HepG2 (cell line): Measurements from ENCODE around the gene TIAM1. TPM values are rescaled to one million over a fixed set of nuclear protein-coding genes. Genes with fewer than 3 reads are reported as not detected.

Source experiments
- ATAC-seq: fragments of 200-7000 bp; cut with Tn5 transposase; 3 replicates; pipeline ENCODE4 v1.9.1; 2020; ENCODE audit warnings: mild to moderate bottlenecking, moderate library complexity
- BruUV-seq: library from RNA; stranded (reverse); fragments of 400-500 nt; replicated peaks from 2 replicates; lab custom pipeline; 2021; lab: Mats Ljungman, UMichigan
- CTCF ChIA-PET: fragments of 300-600 bp; formaldehyde crosslinking; extraction: SDS; loops from one replicate; lab custom pipeline; 2021; ENCODE audit warnings: low total read pairs, inconsistent platforms, low intra/inter-chr PET ratio; lab: Yijun Ruan, JAX
- POLR2A ChIA-PET: fragments of 350-600 bp; sonication (Branson Sonifier 250); formaldehyde crosslinking; loops from one replicate; lab custom pipeline; 2020; ENCODE audit warnings: antibody characterized with exemption, inconsistent platforms; lab: Yijun Ruan, JAX
- DNase-seq: peaks from one replicate; pipeline ENCODE4 v3.0.0-alpha.2; 2015; ENCODE audit warnings: low spot score
- FAIRE-seq: peaks from 3 replicates; lab custom pipeline; 2011; peaks lifted over from hg19 to GRCh38; lab: Jason Lieb, UNC
- H2AFZ ChIP-seq: one replicate; pipeline ENCODE4 v1.6.1; 2011; ENCODE audit warnings: low read length, inconsistent platforms
- H3K27ac ChIP-seq: fragments of 300-600 bp; 3 replicates; pipeline ENCODE4 v1.8.0; 2011; ENCODE audit warnings: mixed run types, mild to moderate bottlenecking, mixed read lengths, low read length, inconsistent platforms; ENCODE audit not compliant: insufficient read depth; ENCODE audit errors: extremely low read length
- H3K27me3 ChIP-seq, 2 experiments: fragments of 200-600 bp in 1 of 2; 2 replicates in 1 of 2; 3 replicates in 1 of 2; pipeline versions ENCODE4 v1.6.0 to v1.8.0; 2011; ENCODE audit warnings: low read length in 2 of 2, mild to moderate bottlenecking in 2 of 2, moderate library complexity in 2 of 2, inconsistent platforms in 1 of 2; ENCODE audit not compliant: insufficient read depth in 2 of 2, control insufficient read depth in 1 of 2
- H3K36me3 ChIP-seq, 2 experiments: fragments of 200-600 bp in 1 of 2; replicated peaks in 1 of 2; 2 replicates in 1 of 2; 3 replicates in 1 of 2; pipeline versions ENCODE4 v1.5.1 to v1.8.0; 2011; ENCODE audit warnings: low read length in 2 of 2, inconsistent platforms in 1 of 2; ENCODE audit not compliant: insufficient read depth in 2 of 2, control insufficient read depth in 1 of 2
- H3K4me1 ChIP-seq: 2 replicates; pipeline ENCODE4 v1.5.1; 2012; ENCODE audit warnings: low read length, inconsistent platforms; ENCODE audit not compliant: insufficient read depth
- H3K4me2 ChIP-seq: 2 replicates; pipeline ENCODE4 v1.6.0; 2011; ENCODE audit warnings: low read depth, low read length, inconsistent platforms
- H3K4me3 ChIP-seq, 3 experiments: fragments of 200-600 bp in 1 of 3; sonication (generic), shearing (Covaris generic) in 1 of 3; replicated peaks in 1 of 3; 2 replicates each; pipeline ENCODE4 v1.5.1; 2011 to 2016; ENCODE audit warnings: low read length in 3 of 3, inconsistent platforms in 2 of 3, low read depth in 2 of 3, mild to moderate bottlenecking in 2 of 3, control low read depth in 1 of 3, mixed read lengths in 1 of 3; ENCODE audit not compliant: insufficient read depth in 1 of 3
- H3K79me2 ChIP-seq: one replicate; pipeline ENCODE4 v1.6.1; 2011; ENCODE audit warnings: low read length, inconsistent platforms; ENCODE audit not compliant: insufficient read depth
- H3K9ac ChIP-seq: 2 replicates; pipeline ENCODE4 v1.6.0; 2011; ENCODE audit warnings: mild to moderate bottlenecking, low read depth, low read length, inconsistent platforms; ENCODE audit not compliant: insufficient read depth
- H3K9me3 ChIP-seq: 2 replicates; pipeline ENCODE4 v1.5.1; 2012; ENCODE audit warnings: mild to moderate bottlenecking, low read length
- H4K20me1 ChIP-seq: 2 replicates; pipeline ENCODE4 v1.6.0; 2011; ENCODE audit warnings: inconsistent platforms, mild to moderate bottlenecking, low read length, moderate library complexity; ENCODE audit not compliant: insufficient read depth
- DDIT3 ChIP-seq: sonication (generic); formaldehyde crosslinking; IDR thresholded peaks from 2 replicates; pipeline ENCODE4 v1.4.0; 2020; ENCODE audit warnings: mild to moderate bottlenecking, missing genetic modification reagents
- ISX ChIP-seq: sonication (generic); formaldehyde crosslinking; conservative IDR thresholded peaks from 2 replicates; pipeline ENCODE4 v1.5.0; 2020; ENCODE audit warnings: missing genetic modification reagents
- MAZ ChIP-seq, 2 experiments: sonication (generic) in 1 of 2; formaldehyde crosslinking in 1 of 2; IDR thresholded peaks; 2 replicates each; pipeline versions ENCODE4 v1.5.0 to v1.6.1; 2012 to 2020; ENCODE audit warnings: low read depth in 2 of 2, mild to moderate bottlenecking in 2 of 2, borderline replicate concordance in 1 of 2, improper control_type of control experiment in 1 of 2, low read length in 1 of 2, missing genetic modification reagents in 1 of 2, moderate library complexity in 1 of 2
- MNT ChIP-seq: fragments of 450-650 bp; IDR thresholded peaks from 2 replicates; pipeline ENCODE4 v1.6.1; 2016
- NR1H2 ChIP-seq: sonication (generic); formaldehyde crosslinking; IDR thresholded peaks from 2 replicates; pipeline ENCODE4 v1.8.1; 2022; ENCODE audit warnings: low read depth, missing genetic modification reagents, borderline replicate concordance
- RFXAP ChIP-seq: sonication (generic); formaldehyde crosslinking; IDR thresholded peaks from 2 replicates; pipeline ENCODE4 v1.4.0; 2020; ENCODE audit warnings: missing genetic modification reagents, borderline replicate concordance
- SOX6 ChIP-seq, 2 experiments: fragments of 450-650 bp in 1 of 2; sonication (generic) in 1 of 2; formaldehyde crosslinking in 1 of 2; IDR thresholded peaks; 2 replicates each; pipeline versions ENCODE4 v1.4.0 to v1.6.1; 2017 to 2020; ENCODE audit warnings: antibody characterized with exemption in 1 of 2, mild to moderate bottlenecking in 1 of 2, missing genetic modification reagents in 1 of 2
- SP4 ChIP-seq: sonication (generic); formaldehyde crosslinking; IDR thresholded peaks from 2 replicates; pipeline ENCODE4 v1.8.1; 2023; ENCODE audit warnings: mild to moderate bottlenecking, missing genetic modification reagents
- TAF1 ChIP-seq: sonication (generic); formaldehyde crosslinking; IDR thresholded peaks from 2 replicates; pipeline ENCODE4 v1.4.0; 2020; ENCODE audit warnings: missing genetic modification reagents
- U2AF1 ChIP-seq: fragments of 200-400 bp; formaldehyde crosslinking; optimal IDR thresholded peaks from 2 replicates; pipeline ENCODE3; 2017; ENCODE audit warnings: mild to moderate bottlenecking, low read depth, low read length
- ZFP1 ChIP-seq: IDR thresholded peaks from 2 replicates; pipeline ENCODE4 v1.6.1; 2016
- ZFYVE20 ChIP-seq: sonication (generic); formaldehyde crosslinking; IDR thresholded peaks from 2 replicates; pipeline ENCODE4 v1.8.0; 2023; ENCODE audit warnings: low read depth, mild to moderate bottlenecking, moderate library complexity, missing genetic modification reagents, borderline replicate concordance
- ZNF530 ChIP-seq: sonication (generic); formaldehyde crosslinking; IDR thresholded peaks from 2 replicates; pipeline ENCODE4 v1.5.0; 2020; ENCODE audit warnings: low read depth, mild to moderate bottlenecking, missing genetic modification reagents
- WGBS: methylation state at CpG from one replicate; pipeline ENCODE4 v1.1.6; 2017; ENCODE audit warnings: low lambda C conversion rate; 5-methylcytosine and 5-hydroxymethylcytosine counted together
- in situ Hi-C: cut with HindIII; loops from 2 replicates; pipeline ENCODE4 v1.10.0; 2017; ENCODE audit warnings: low pct_unique_long_range_greater_than_20kb; ENCODE audit not compliant: extremely low pct_ligation_motif_present
- intact Hi-C: fragments of 100-400 bp; cut with micrococcal nuclease; formaldehyde crosslinking; loops from one replicate; pipeline ENCODE4 v1.10.0; 2022; ENCODE audit not compliant: unreplicated experiment
- polyA plus RNA-seq, 8 experiments: library from polyadenylated mRNA; depleted of rRNA in 3 of 8; stranded (reverse) in 7 of 8; unstranded in 1 of 8; fragments of >200 nt; fragmentation: Illumina TruSeq in 4 of 8; extraction: Trizol in 4 of 8; gene quantifications; 2 replicates each; pipeline versions ENCODE4 v1.2.1 to v1.2.3, GENCODE V29; 2011 to 2016; ENCODE audit warnings: low read depth in 4 of 8, missing spikeins in 1 of 8, mixed read lengths in 1 of 8; ENCODE audit not compliant: insufficient read depth in 1 of 8
- total RNA-seq, 5 experiments: library from RNA; depleted of rRNA; stranded (reverse); fragments of >200 nt; fragmentation: Illumina TruSeq; extraction: Trizol; gene quantifications; 2 replicates each; pipeline ENCODE4 v1.2.3, GENCODE V29; 2016; ENCODE audit warnings: low read depth in 1 of 5

TIAM1 gene
- total and polyA plus RNA-seq, 2 of the 13 experiments (the other 11 are each of a cell fraction or from before 2014, with no cell fraction given), result 0.13 to 0.24 TPM

DNA sequence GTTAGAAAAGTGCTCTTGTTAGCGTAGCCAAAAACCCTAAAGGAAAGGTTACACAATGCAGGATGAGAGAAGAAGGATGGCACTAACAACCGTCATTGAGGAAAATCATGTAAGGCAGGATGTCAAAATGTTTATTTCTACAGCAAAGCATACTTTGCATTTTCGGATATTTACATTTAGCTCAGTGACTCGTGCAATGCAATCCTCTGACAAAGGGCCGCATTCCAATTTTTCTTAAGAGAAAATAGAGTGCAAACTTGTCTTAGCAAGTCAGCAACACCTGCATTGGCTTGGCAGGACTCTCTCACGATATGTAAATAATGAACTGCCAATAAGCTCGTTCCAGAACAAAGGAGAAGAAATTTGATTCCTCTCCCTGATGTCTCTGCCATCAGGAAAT lies 33.3 kb downstream of the TIAM1 start:
- ChIA-PET POLR2A (no interaction called here), CTCF (no interaction called here)
- TF ChIP-seq U2AF1 (no peak), SOX6 (IDR thresholded peaks at IDR 0.05) (no peak), SOX6 (CRISPR knock-in tag; IDR thresholded peaks at IDR 0.05) (no peak), NR1H2 (CRISPR knock-in tag) (no peak), SP4 (CRISPR knock-in tag) (no peak), TAF1 (CRISPR knock-in tag) (no peak), MNT (no peak), ZNF530 (CRISPR knock-in tag) (no peak), MAZ (IDR thresholded peaks at IDR 0.05; ENCODE audit: borderline replicate concordance, low read depth, low read length) (no peak), MAZ (CRISPR knock-in tag; IDR thresholded peaks at IDR 0.05; ENCODE audit: low read depth) (no peak), ZFYVE20 (no peak), ZFP1 (CRISPR knock-in tag) (no peak), RFXAP (CRISPR knock-in tag) (no peak), ISX (CRISPR knock-in tag) (no peak), DDIT3 (CRISPR knock-in tag) (no peak)
- Histone ChIP-seq H3K9ac (no peak overlapping the region), H3K36me3 (no peaks in the 10 kb centered on the region), H3K4me3 (no peak overlapping the region), H3K4me1 (no peaks in the 10 kb centered on the region), H3K27ac (no peak overlapping the region), H2AFZ (no peak overlapping the region), H3K4me2 (no peak overlapping the region), H4K20me1 (no peaks in the 10 kb centered on the region), H3K79me2 (no peaks in the 10 kb centered on the region), H3K27me3 (no peaks in the 10 kb centered on the region; a peak in 1 of 5 replicates), H3K9me3 (no peaks in the 10 kb centered on the region)
- in situ Hi-C loops, result no loop called here
- BruUV-seq, result no TSS peak
- no peak for FAIRE-seq
- no peak for ATAC-seq
- 17% methylated on average over 7 of the region's 7 CpGs for WGBS
- no peak for DNase-seq
- intact Hi-C loops, result no loop called here
